ENCODE measurements around the gene PASK. TPM values are rescaled to one million over a fixed set of nuclear protein-coding genes. Genes with fewer than 3 reads are reported as not detected.

PASK gene
- total RNA-seq, 1 experiment from 2014 or later: 69.3 TPM

DNA sequence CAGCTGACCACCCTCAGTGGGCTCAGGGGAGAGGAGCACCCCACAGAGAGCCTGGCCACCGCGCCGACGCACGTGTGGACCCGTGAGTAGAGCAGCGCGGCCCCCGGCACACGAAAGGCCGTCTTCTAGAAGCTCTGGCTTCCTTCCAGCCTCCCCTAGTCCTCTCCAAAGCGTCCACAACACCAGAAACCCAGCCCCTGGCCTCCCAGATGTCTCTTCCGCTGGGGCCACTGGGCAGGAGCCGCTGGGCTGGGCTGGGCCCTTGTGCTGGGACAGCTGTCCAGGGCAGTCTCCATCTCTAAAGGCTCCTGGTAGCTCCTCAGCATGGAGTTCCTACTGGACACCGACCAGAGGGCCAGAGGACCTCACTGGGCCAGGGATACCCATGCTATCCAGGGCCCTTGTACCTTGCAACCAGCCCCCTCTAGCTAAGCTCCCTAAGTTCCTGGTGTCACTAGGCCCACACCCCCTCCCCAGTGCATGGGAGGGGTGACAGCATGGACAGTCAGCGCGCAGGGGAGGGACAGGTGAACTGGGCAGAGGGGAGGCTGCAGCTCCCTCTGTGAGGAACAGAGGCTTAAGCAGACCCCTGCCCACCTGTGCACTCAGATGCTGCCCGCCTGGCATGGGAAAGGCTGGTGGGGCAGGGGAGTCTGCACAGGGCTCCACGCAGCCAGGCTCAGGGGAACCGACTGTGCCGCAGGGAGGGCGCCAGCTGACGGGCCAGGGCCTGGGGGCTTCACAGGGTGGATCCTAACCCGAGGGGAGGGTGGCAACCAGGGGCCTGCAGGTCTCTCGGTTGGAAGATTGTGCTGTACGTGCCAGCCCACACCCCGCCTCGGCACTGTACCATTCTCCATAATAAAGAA lies 80.1 kb downstream of the PASK start:
- Mint-ChIP-seq H3K36me3 (ENCODE audit: insufficient read depth, unreplicated experiment) (peaks cover 12% of the 10 kb centered on the region), H3K27ac (ENCODE audit: unreplicated experiment) (no peak overlapping the region), H3K4me1 (ENCODE audit: low read depth, unreplicated experiment) (no peaks in the 10 kb centered on the region), H3K27me3 (ENCODE audit: unreplicated experiment) (peaks cover 13% of the 10 kb centered on the region), H3K4me3 (ENCODE audit: low read depth, unreplicated experiment) (no peak overlapping the region), H3K9me3 (ENCODE audit: low read depth, unreplicated experiment) (no peaks in the 10 kb centered on the region)
- no TSS peak for BruUV-seq (replicated peaks)
- DNase-seq: no peak
- intact Hi-C loops (cut with micrococcal nuclease; ENCODE audit: unreplicated experiment): no loop called here
- TF ChIP-seq, protein P1, sequence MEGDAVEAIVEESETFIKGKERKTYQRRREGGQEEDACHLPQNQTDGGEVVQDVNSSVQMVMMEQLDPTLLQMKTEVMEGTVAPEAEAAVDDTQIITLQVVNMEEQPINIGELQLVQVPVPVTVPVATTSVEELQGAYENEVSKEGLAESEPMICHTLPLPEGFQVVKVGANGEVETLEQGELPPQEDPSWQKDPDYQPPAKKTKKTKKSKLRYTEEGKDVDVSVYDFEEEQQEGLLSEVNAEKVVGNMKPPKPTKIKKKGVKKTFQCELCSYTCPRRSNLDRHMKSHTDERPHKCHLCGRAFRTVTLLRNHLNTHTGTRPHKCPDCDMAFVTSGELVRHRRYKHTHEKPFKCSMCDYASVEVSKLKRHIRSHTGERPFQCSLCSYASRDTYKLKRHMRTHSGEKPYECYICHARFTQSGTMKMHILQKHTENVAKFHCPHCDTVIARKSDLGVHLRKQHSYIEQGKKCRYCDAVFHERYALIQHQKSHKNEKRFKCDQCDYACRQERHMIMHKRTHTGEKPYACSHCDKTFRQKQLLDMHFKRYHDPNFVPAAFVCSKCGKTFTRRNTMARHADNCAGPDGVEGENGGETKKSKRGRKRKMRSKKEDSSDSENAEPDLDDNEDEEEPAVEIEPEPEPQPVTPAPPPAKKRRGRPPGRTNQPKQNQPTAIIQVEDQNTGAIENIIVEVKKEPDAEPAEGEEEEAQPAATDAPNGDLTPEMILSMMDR (IDR thresholded peaks at IDR 0.05; ENCODE audit: unreplicated experiment): no peak
- CTCF ChIA-PET: no interaction called here

DNA sequence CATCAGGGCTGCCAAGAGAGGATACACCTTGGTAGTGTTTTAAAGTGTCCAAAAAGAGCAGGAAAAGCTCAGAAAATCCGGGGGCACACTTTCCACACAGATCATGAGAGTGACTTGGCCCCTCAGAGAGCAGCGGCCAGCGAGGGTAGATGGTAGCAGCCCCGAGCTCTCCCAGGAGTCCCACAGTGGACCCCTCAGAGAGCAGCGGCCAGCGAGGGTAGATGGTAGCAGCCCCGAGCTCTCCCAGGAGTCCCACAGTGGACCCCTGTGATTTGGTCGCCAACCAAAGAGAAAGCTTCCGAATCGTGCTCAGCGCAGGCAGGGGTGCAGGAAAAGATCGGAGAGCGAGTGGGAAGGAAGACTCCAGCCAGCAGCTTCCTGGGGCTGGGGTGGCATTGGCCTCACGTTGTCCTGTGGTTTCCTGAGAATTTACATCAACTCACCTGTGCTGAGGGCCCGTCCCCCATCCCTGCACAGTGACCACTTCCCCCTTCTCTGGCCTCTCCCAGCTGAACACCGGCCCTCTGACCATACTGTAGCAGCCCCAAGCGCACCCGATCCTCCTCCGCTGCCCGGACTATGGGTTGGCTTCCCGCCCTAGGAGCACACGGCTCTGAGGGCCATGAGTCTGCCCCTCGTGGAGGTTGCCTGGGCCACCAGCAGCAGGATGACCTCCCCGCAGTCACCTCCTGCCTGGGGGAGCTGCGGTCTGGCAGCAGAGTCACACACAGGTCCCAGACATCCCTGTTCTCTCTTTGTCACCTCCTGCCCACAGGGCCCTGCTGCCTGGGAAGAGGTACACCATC lies 80.9 kb downstream of the PASK start:
- CTCF ChIA-PET: no interaction called here
- Mint-ChIP-seq H3K36me3 (ENCODE audit: insufficient read depth, unreplicated experiment) (peaks cover 16% of the 10 kb centered on the region), H3K9me3 (ENCODE audit: low read depth, unreplicated experiment) (no peaks in the 10 kb centered on the region), H3K4me3 (ENCODE audit: low read depth, unreplicated experiment) (no peak overlapping the region), H3K4me1 (ENCODE audit: low read depth, unreplicated experiment) (no peaks in the 10 kb centered on the region), H3K27ac (ENCODE audit: unreplicated experiment) (no peak overlapping the region), H3K27me3 (ENCODE audit: unreplicated experiment) (peaks cover 13% of the 10 kb centered on the region)
- no peak for DNase-seq
- BruUV-seq (replicated peaks): no TSS peak
- TF ChIP-seq, protein P1 (IDR thresholded peaks at IDR 0.05; ENCODE audit: unreplicated experiment): no peak
- intact Hi-C loops (cut with micrococcal nuclease; ENCODE audit: unreplicated experiment): no loop called here

DNA sequence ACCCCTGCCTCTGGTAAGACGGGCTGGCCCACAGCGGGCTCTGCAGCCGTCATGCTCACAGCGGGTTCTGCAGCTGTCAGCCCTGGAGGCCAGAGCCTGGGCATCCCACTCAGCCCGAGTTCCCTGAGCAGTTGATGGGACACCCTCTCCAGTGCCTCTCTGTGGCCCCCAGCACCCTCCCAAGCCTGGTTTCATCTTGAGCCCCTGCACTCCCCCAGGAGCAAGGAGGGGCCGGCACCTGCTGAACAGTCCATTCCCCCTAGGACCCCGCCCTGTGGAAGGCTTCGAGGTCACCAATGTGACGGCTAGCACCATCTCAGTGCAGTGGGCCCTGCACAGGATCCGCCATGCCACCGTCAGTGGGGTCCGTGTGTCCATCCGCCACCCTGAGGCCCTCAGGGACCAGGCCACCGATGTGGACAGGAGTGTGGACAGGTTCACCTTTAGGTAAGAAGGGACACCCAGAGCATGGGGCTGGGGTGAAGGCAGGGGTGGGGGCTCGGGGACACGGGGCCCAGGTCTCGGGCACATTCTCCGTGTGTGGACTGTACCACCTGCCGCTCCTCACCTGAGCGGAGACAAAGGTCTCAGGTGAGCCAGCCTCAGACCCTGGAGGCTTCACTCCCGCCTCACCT lies 81.7 kb downstream of the PASK start:
- BruUV-seq (replicated peaks): no TSS peak
- no peaks in the 10 kb centered on the region for H3K9me3 Mint-ChIP-seq (ENCODE audit: low read depth, unreplicated experiment)
- H3K36me3 Mint-ChIP-seq (ENCODE audit: insufficient read depth, unreplicated experiment): peaks cover 16% of the 10 kb centered on the region
- no peak for DNase-seq
- intact Hi-C loops (cut with micrococcal nuclease; ENCODE audit: unreplicated experiment): no loop called here
- no peak overlapping the region for H3K27ac Mint-ChIP-seq (ENCODE audit: unreplicated experiment)
- CTCF ChIA-PET: no interaction called here
- TF ChIP-seq, protein P1 (IDR thresholded peaks at IDR 0.05; ENCODE audit: unreplicated experiment): no peak
- H3K27me3 Mint-ChIP-seq (ENCODE audit: unreplicated experiment): peaks cover 13% of the 10 kb centered on the region
- no peaks in the 10 kb centered on the region for H3K4me1 Mint-ChIP-seq (ENCODE audit: low read depth, unreplicated experiment)
- H3K4me3 Mint-ChIP-seq (ENCODE audit: low read depth, unreplicated experiment): no peak overlapping the region

DNA sequence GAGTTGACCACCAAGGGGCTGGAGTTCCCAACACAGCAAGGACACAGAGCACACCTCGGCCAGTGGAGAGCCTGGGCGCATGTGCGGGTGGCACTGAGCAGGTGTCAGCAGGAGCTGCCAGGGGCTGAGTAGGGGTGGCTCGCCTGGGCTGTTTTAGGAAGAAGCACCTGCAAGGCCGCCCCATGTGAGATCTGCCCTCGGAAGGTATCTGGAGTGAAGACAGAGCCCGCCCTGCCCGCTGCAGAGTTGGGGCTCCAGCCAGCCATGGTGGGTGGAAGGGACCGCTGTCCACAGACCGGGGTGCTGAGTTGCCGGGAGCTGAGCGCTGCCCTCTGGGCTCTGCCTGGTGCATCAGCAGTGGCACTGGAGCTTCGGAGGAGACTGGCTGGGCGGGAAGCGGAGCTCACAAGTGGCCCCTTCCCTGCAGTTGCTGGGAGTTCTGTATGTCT lies 82.4 kb downstream of the PASK start:
- no peak overlapping the region for H3K4me3 Mint-ChIP-seq (ENCODE audit: low read depth, unreplicated experiment)
- peaks cover 16% of the 10 kb centered on the region for H3K36me3 Mint-ChIP-seq (ENCODE audit: insufficient read depth, unreplicated experiment)
- H3K4me1 Mint-ChIP-seq (ENCODE audit: low read depth, unreplicated experiment): no peaks in the 10 kb centered on the region
- H3K27ac Mint-ChIP-seq (ENCODE audit: unreplicated experiment): no peak overlapping the region
- intact Hi-C loops (cut with micrococcal nuclease; ENCODE audit: unreplicated experiment): no loop called here
- no peak for DNase-seq
- CTCF ChIA-PET: no interaction called here
- BruUV-seq (replicated peaks): no TSS peak
- H3K9me3 Mint-ChIP-seq (ENCODE audit: low read depth, unreplicated experiment): no peaks in the 10 kb centered on the region
- TF ChIP-seq, protein P1 (IDR thresholded peaks at IDR 0.05; ENCODE audit: unreplicated experiment): no peak
- H3K27me3 Mint-ChIP-seq (ENCODE audit: unreplicated experiment): peaks cover 13% of the 10 kb centered on the region

All from Calu3 (cell line).